Brain microvascular endothelial cell (primary cell): Measurements from ENCODE around the gene ARVCF.

Experiments used
- DNase-seq: peaks from one replicate; pipeline ENCODE4 v3.0.0-alpha.2; 2020
- H3K27ac ChIP-seq: fragments of 250-450 bp; sonication (Bioruptor Pico); 2 replicates; pipeline ENCODE4 v1.5.1; 2020; ENCODE audit warnings: mild to moderate bottlenecking, moderate library complexity
- H3K27me3 ChIP-seq: fragments of 250-450 bp; sonication (Bioruptor Pico); replicated peaks from 2 replicates; pipeline ENCODE4 v1.5.1; 2020; ENCODE audit warnings: mild to moderate bottlenecking
- H3K36me3 ChIP-seq: fragments of 250-450 bp; sonication (Bioruptor Pico); replicated peaks from 2 replicates; pipeline ENCODE4 v1.5.1; 2020; ENCODE audit warnings: mild to moderate bottlenecking
- H3K4me3 ChIP-seq: 2 replicates; pipeline ENCODE4 v1.5.1; 2011; ENCODE audit warnings: low read depth, mild to moderate bottlenecking, control low read depth, low read length, moderate library complexity
- CTCF ChIP-seq: IDR thresholded peaks from 2 replicates; pipeline ENCODE4 v1.5.1; 2011; ENCODE audit warnings: low read depth, mild to moderate bottlenecking, moderate library complexity, low read length, control low read depth, inconsistent platforms; ENCODE audit errors: missing control alignments
- in situ Hi-C: cut with HindIII; loops from 2 replicates; pipeline ENCODE4 v1.10.0; 2017; ENCODE audit warnings: low sequenced_read_pairs, low pct_ligation_motif_present

The ARVCF gene

GRCh38 chr22:19989725-19990067, 26.9 kb downstream of the ARVCF start:
- DNase-seq = no peak
- TF ChIP-seq CTCF = no peak
- Histone ChIP-seq H3K36me3 (no peaks in the 10 kb centered on the region), H3K4me3 (no peak overlapping the region), H3K27me3 (no peaks in the 10 kb centered on the region), H3K27ac (no peak overlapping the region)
- in situ Hi-C loops = no loop called here

GRCh38 chr22:19988965-19989724, 27.5 kb downstream of the ARVCF start:
- in situ Hi-C loops = no loop called here
- H3K27me3 ChIP-seq = no peaks in the 10 kb centered on the region

GRCh38 chr22:19988331-19988808, 28.3 kb downstream of the ARVCF start:
- H3K36me3 ChIP-seq = no peaks in the 10 kb centered on the region
- H3K4me3 ChIP-seq = no peak overlapping the region
- no peak for TF ChIP-seq CTCF
- H3K27ac ChIP-seq = no peak overlapping the region
- no peak for DNase-seq
- in situ Hi-C loops = no loop called here
- no peaks in the 10 kb centered on the region for H3K27me3 ChIP-seq

More at GRCh38 chr22:19988965-19989724, 27.5 kb downstream of the ARVCF start:
- no peak for TF ChIP-seq CTCF
- Histone ChIP-seq H3K4me3 (no peak overlapping the region), H3K27ac (no peak overlapping the region), H3K36me3 (no peaks in the 10 kb centered on the region)
- no peak for DNase-seq

- no peak overlapping the region for H3K4me3 ChIP-seq
- H3K36me3 ChIP-seq = no peaks in the 10 kb centered on the region
- no peak for TF ChIP-seq CTCF
- in situ Hi-C loops = no loop called here
- H3K27me3 ChIP-seq = no peaks in the 10 kb centered on the region
- H3K27ac ChIP-seq = no peak overlapping the region
- no peak for DNase-seq
Measured at GRCh38 chr22:19987394-19988306, 29.0 kb downstream of the ARVCF start.

- peak; percentile 46 for DNase-seq
- H3K36me3 ChIP-seq = no peaks in the 10 kb centered on the region
- H3K27ac ChIP-seq = no peak overlapping the region
- TF ChIP-seq CTCF = no peak
- in situ Hi-C loops = no loop called here
- H3K27me3 ChIP-seq = no peaks in the 10 kb centered on the region
- H3K4me3 ChIP-seq = peak overlapping the region; percentile 58
Measured at GRCh38 chr22:19986410-19987341, 29.9 kb downstream of the ARVCF start.
